ENCODE data around the gene PTGR1.

DNA sequence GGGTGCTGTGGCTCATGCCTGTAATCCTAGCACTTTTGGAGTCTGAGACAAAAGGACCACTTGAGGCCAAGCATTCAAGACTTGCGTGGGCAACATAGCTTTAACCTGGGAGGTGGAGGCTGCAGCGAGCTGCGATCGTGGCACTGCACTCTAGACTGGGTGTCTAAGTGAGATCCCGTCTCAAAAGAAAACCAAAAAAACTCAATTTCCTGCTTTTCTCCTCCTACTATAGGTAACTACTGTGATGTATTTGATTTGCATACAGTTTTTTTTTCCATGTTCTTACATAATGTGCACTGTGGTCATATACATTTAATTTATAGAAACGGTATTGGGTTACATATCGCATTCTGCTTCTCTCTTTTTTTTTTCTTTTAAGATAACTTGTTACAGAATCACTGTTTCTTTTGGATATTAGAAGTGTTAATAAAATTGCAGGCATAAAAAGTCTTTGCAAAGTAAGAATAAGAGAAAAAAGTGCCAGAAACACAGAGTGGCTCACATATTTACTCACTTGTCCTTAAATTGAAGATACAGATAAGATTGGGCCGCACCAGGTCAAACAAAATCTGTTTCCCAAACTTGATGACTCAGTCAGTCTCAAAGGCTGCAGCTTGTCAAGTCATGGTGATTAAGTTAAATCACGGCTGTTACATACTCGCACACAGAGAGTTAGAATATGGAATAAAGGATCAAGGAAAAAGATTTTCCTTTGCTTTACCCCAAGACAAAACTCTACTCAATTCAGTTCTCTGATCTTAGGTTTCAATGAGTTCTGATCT is 2.0 kb upstream of the PTGR1 start:
- TF ChIP-seq POLR2AphosphoS5 (IDR thresholded peaks at IDR 0.05; ENCODE audit: low read depth, low read length) (no peak), TAF1 (IDR thresholded peaks at IDR 0.05; ENCODE audit: borderline replicate concordance, insufficient read depth, low read length) (no peak), SIN3A (IDR thresholded peaks at IDR 0.05; ENCODE audit: borderline replicate concordance, insufficient read depth, low read length) (no peak)
- TF ChIP-seq, protein P1, sequence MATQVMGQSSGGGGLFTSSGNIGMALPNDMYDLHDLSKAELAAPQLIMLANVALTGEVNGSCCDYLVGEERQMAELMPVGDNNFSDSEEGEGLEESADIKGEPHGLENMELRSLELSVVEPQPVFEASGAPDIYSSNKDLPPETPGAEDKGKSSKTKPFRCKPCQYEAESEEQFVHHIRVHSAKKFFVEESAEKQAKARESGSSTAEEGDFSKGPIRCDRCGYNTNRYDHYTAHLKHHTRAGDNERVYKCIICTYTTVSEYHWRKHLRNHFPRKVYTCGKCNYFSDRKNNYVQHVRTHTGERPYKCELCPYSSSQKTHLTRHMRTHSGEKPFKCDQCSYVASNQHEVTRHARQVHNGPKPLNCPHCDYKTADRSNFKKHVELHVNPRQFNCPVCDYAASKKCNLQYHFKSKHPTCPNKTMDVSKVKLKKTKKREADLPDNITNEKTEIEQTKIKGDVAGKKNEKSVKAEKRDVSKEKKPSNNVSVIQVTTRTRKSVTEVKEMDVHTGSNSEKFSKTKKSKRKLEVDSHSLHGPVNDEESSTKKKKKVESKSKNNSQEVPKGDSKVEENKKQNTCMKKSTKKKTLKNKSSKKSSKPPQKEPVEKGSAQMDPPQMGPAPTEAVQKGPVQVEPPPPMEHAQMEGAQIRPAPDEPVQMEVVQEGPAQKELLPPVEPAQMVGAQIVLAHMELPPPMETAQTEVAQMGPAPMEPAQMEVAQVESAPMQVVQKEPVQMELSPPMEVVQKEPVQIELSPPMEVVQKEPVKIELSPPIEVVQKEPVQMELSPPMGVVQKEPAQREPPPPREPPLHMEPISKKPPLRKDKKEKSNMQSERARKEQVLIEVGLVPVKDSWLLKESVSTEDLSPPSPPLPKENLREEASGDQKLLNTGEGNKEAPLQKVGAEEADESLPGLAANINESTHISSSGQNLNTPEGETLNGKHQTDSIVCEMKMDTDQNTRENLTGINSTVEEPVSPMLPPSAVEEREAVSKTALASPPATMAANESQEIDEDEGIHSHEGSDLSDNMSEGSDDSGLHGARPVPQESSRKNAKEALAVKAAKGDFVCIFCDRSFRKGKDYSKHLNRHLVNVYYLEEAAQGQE (IDR thresholded peaks at IDR 0.05; ENCODE audit: insufficient read depth in 1 of 2, low read depth in 2 of 2, low read length in 2 of 2), result no peak
